GM18507 (cell line): ENCODE results near the gene ZNF500.

ENCODE experiments used
- DNase-seq: peaks from one replicate; pipeline ENCODE4 v3.0.0; 2011; ENCODE audit warnings: low read depth; ENCODE audit not compliant: insufficient read length; ENCODE audit errors: extremely low spot score
- FAIRE-seq: peaks from 2 replicates; lab custom pipeline; 2011; peaks lifted over from hg19 to GRCh38; lab: Jason Lieb, UNC

ZNF500 gene

DNA sequence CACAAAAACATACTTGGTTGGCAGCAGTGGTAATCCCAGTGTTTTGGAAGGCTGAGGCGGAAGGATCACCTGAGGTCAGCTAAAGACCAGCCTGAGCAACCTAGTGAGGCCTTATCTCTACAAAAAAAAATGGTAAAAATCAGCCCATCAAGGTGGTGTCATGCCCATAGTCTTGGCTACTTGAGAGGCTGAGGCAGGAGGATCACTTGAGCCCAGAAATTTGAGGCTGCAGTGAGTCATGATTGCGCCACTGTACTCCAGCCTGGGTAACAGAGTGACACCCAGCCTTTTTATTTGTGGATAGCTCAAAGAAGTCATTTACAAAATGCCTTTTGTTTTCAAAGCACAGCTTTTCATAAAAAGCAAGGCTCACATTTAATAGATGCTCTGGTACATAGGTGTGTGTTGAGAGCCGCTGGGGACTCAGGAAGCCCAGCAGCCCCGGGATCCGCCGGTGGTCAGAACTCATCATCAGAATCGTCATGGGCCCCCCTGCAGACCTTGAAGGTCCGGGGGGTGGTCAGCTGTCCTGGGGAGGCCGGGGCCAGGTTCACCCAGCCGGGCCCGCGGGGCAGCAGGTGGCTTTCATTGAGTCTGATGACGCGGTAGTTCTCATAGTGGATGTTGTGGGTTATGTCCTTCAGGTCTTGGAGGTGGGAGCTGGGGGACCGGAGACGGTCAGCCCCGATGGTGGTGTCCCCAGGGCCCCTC lies 10.5 kb upstream of the ZNF500 start:
- DNase-seq (no peak), FAIRE-seq (no peak)

DNA sequence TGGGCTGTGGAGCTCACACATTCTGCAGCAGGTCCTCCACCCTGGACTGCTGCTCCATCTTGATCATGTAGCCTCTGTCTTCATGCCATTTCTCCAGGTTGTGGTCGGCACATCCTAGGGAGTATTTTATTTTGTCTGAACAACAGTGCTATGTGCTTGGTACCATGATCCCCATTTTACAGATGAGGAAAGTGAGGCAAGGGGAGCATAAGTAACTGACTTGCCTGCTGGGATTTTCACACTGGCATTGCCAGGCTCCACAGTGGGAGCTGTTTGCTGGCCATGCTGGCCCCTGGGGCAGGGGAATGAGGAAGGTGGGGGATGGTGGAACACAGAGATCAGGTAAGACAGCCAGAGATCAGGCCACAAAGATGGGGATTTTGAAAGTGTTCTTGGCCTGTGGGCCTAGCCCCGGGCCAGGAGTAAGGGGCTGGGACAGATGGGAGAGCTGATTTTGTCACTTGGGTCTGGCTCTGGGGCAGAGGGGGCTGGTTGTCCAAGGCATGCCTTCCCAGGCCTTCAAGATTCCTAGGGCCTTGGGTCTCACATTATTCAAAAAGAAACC lies 9.3 kb upstream of the ZNF500 start:
- FAIRE-seq = no peak
- DNase-seq = no peak

DNA sequence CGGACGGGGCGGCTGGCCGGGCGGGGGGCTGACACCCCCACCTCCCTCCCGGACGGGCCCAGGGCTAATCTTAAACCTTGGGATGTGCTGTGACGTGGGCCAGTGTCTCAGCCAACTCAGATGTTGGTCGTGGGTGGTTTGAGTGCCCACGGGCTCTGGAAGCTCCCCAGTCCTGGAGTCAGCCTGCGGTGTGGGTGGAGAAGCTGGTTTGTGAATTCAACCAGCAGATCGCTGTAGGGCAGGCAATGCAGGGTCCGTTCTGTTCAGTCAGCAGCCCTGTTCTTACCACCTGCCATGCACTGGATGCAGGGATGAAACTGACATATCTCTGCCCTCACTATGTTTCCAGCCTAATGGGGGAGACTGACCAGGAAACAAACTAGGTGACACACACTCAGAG lies 8.0 kb upstream of the ZNF500 start:
- no peak for FAIRE-seq
- DNase-seq = no peak

DNA sequence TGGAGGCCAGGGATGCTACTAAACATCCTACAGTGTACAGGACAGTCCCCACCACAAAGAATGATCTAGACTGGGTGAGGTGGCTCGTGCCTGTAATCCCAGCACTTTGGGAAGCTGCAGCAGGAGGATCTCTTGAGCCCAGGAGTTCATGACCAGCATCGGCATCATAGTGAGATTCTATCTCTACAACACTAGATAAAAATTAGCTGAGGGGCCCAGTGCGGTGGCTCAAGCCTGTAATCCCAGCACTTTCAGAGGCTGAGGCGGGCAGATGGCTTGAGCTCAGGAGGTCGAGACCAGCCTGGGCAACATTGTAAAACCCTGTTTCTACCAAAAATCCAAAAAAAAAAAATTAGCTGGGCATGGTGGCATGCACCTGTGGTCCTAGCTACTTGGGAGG lies 5.4 kb upstream of the ZNF500 start:
- DNase-seq (no peak), FAIRE-seq (no peak)

DNA sequence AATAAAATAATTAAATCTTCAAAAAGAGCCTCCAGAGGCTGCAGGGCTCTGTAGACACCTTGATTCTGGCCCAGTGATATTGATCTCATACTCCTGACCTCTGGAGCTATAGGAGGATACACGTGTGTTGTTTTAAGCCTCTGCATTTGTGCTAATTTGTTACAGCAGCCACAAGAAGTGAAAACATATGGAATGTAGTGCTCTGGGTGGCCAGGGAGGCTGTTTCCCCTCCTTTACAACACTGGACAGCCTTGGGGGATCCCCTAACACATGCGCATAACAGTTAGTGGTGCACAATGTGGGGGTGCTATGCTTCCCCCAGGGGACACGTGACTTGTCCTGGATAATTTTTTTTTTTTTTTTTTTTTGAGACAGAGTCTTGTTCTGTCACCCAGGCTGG lies 4.7 kb upstream of the ZNF500 start:
- FAIRE-seq = no peak
- DNase-seq = no peak

DNA sequence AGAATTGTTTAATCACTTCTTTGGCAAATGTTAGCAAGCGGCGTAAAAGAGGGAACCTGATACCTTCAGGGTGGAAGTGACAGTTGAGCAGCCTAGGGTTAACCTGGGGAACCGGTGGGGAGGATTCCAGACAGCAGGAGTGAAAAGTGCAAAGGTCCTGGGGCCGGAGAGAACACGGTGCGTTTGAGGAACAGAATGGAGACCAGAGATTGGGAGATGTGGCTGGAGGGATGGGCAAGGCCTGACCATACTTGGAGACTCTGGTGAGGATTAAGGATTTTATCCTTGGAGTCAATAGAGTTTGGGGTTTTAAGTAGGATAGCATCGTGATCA lies 2.3 kb upstream of the ZNF500 start:
- no peak for FAIRE-seq
- DNase-seq = no peak

DNA sequence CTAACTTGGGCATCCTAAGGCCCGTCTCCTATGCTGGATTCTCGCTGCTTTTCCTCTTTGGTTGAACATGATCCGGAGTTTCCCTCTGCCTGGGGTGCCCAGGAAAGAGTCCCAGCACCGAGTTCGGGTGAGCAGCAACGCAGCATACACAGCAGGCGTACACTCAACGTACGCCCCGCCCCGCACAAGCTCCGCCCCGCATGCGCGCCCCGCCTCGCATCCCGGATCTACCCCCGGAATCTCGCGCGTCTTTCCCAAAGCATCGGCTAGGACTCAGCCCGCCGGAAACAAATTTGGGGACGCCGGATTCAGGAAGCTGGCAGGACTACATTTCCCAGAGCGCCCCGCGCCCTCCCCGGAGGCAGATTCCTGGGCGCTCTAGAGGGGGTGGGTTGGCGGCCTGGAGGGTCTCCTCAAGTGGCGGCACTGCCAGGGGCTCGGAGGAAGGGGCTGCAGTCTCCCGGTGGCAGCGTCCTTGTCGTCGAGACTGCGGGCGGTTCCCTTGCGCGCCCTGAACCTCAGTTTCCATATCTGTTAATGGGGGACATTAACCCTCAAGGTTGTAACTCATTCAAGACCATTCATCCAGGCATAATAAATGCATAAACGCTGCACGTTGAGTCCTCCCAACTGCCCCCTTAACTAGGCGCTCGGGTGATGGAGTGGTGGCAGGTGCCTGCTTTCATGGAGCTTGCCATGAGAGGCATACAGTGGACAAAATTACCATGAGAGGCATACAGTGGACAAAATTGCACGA lies 1.8 kb upstream of the ZNF500 start:
- DNase-seq (peak; percentile 85), FAIRE-seq (peak; percentile 84)

DNA sequence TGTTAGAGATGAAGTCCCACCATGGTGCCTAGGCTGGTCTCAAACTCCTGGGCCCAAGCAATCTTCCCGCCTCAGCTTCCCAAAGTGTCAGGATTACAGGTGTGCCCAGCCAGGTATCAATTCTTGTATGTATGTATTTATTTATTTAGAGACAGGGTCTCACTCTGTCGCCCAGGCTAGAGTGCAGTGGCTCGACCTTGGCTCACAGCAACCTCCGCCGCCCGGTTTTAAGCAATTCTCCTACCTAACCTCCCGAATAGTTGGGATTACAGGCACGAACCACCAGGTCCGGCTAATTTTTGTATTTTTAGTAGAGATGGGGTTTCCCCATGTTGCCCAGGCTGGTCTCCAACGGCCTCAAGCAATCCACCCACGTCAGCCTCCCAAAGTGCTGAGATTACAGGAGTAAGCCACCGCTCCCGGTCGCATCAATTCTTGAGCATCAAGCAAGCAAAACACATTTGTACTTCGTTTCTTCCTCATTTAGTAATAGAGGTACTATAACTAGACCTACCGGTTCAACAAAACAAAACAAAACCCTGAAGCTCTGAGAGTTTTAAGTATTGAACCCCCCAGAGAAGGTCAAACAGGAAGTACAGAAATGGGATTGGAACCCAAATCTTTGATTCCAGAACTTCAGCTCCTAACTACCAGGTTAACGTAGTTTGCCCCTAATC lies 1.0 kb upstream of the ZNF500 start:
- no peak for FAIRE-seq

DNA sequence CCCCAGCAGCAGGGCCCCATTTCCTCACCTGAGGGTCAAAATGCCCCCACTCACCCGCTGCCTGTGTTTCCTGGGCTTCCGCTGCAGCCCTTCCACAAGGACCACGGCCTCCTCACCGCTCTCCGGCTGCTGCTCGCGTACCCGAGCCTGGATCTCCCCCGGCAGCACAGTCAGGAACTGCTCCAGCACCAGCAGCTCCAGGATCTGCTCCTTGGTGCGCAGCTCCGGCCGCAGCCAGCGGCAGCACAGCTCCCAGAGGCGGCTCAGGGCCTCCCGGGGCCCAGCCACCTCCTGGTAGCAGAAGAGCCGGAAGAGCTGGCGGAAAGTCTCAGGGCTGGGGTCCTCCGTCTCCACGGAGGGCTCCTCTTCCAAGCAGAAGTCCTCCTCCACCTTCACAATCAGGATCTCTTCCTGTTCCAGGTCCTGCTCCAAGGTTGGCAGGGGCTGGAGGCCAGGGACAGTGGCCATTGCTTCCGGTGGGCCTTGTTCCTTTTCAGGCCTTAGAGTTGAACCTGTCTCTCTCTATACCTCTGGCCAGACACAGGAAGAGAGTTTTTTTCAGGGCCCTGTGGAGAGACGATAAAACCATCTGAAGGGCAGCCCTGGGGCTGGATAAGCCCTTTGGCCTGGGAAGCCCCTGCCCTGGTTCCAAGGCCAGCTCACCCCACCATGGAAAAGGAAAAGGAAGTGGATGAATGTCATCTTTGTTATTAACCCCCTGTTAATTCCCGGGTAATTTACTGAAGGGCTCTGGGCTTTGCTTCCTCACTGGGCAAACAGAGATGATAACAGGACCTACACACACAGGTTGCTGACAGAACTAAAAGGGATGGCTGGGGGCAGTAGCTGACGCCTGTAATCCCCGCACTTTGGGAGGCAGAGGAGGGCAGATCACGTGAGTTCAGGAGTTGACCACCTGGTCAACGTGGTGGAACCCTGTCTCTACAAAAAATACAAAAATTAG lies 1.2 kb downstream of the ZNF500 start:
- DNase-seq (no peak), FAIRE-seq (no peak)

More for the DNA sequence above, 1.0 kb upstream of the ZNF500 start:
- DNase-seq = no peak

DNA sequence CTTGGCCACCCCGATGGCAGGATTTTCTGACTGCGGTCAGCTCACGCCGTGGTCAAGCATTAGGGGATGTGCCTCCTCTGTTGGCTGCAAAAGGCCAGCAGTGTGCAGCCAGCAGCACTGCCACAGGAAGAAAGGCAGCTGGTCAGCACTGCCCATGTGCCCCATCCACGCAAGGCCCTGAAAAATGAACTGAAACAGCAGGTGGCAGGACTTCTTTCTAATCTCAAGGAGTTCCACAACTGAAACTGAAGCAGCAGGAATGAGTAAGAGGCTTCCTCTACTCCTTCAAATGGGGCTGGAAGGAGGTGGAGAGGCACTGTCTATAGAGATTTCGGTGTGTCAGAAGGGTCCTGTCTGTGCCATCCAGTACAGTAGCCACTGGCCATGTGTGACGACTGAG lies 3.2 kb downstream of the ZNF500 start:
- FAIRE-seq (no peak), DNase-seq (no peak)

DNA sequence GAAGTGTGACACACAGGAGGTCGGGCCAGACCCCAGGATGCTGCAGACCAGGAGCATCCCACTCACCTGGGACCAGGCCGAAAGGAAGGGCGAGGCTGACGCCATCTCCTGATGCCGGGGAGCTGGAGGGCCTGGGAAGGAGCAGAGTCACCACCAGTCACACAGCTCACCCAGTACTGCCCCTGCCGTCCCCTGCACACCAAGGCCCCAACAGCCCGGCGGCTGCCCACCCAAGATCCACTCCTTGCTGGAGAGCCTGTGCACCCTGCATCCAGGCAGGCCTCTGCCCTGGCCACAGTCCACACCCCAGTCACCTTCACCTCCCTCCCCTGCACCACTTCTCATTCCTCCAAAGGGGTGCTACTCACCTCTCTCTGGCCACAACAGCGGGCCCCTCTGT lies 4.8 kb downstream of the ZNF500 start:
- FAIRE-seq (no peak), DNase-seq (no peak)

DNA sequence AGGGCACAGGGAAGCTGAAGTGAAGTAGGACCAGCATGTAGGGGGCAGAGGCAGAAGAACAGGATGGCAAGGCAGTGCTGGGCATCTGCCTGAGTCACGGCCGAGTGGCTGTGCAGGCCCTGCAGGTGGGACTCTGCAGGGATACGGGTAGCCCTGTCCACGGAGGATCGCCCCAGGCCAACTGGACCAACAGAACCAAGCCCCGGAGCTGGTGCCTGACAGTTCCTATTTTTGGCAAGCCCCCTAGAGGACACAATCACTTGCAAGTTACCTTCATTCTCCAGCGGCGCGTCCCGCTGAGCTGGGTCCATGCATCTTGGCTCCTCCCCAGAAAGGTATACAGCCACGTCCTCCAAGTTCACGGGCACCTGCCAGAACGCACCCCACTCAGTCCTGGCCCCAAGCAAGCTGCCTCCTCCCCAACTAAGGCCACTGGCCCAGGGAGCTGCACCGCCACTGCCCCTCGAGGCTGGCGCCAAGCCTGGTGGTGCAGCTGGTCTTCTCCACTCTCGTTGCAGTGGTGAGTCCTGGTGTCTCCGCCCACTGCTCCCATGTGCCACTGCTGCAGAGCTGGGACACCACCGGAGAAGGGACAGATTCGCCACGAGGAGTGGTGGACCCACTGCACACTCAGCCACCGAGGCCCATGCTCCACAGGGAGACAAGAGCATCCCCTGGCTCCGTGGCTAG lies 6.6 kb downstream of the ZNF500 start:
- FAIRE-seq = no peak
- no peak for DNase-seq

DNA sequence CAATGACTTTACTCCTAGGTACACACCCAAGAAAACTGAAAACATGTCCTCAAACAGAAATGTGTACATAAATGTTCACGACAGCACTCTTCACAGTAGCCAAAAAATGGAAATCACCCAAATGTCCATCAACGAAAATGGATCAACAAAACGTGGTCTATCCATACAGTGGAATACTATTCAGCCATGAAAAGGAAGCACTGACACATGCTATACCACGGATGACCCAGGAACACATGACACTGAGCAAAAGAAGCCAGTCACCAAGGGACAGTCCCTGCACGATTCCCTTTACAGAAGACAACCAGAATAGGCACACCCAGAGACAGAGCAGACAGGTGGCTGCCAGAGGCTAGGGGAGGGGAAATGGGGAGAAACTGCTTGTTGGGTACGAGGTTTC lies 11.3 kb downstream of the ZNF500 start:
- FAIRE-seq (no peak), DNase-seq (no peak)

DNA sequence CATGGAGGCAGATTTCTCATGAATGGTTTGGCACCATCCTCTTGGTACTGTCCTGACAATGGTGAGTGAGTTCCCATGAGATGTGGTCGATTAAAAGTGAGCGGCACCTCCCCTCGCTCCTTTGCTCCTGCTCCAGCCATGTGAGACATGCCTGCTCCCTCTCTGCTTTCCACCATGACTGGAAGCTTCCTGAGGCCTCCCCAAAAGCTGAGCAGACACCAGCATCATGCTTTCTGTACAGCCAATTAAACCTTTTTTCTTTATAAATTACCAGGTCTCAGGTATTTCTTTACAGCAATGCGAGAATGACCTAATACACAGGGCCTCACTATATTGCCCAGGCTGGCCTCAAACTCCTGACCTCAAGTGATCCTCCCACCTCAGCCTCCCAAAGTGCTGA lies 12.1 kb downstream of the ZNF500 start:
- no peak for FAIRE-seq
- DNase-seq = no peak

DNA sequence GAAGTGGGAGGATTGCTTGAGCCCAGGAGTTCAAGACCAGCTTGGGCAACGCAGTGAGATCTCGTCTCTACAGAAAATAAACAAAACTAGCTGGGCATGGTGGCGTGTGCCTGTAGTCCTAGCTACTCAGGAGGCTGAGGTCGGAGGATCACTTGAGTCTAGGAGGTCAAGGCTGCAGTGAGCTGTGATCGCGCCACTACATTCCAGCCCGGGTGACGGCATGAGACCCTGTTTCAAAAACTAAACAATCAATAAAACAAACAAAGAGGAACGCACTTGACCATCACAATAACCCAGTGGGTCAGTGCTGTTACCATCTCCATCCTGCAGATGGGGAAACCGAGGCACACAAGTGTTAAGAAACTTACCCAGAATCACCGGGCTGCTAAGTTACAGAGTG lies 13.7 kb downstream of the ZNF500 start:
- no peak for DNase-seq
- no peak for FAIRE-seq

DNA sequence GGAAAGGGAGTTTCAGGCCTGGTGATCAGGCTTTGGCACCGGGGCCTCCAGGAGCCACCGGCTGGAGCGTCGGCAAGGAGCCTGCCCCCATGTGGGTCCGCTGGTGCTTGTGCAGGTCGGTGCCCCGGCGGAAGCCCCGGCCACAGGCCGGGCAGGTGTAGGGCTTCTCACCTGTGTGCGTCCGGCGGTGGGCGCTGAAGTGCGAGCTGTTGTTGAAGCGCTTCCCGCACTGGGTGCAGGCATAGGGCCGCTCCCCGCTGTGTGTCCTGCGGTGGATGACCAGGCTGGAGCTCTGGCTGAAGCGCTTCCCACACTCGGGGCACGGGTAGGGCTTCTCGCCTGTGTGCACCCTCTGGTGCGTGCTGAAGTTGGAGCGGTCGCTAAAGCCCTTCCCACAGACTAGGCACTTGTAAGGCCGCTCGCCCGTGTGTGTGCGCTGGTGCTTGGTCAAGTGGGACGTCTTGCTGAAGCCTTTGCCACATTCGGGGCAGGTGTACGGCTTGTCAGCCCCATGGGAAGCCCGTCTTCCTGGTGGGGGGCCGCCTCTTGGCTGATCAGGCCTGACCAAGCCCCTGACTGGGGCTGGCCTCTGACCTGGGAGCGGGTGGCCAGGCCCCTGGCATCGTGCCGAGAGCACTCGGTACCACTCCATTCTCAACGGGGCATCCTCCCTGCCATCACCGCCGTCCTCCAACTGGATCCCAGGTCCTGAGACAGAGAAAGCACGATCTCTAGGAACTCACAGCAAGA lies 14.4 kb downstream of the ZNF500 start:
- DNase-seq (no peak), FAIRE-seq (no peak)

DNA sequence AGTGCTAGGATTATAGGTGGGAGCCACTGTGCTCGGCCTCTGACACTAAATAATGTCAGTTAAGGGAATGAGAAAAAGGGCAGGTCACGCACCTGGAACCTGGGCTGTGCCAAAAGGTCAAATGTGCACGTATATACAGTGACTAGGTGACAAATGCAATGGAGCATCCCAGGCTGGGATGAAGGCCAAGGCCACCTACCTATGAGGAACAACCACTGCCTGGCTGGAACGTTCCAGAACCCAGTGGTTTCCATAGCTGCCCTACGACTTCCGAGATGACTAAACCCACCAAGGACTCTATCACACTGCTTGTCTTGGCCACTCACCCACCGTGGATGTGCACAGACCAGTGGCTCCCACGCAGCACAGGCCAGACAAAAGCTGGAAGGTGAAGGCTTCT lies 16.1 kb downstream of the ZNF500 start:
- no peak for FAIRE-seq
- no peak for DNase-seq

DNA sequence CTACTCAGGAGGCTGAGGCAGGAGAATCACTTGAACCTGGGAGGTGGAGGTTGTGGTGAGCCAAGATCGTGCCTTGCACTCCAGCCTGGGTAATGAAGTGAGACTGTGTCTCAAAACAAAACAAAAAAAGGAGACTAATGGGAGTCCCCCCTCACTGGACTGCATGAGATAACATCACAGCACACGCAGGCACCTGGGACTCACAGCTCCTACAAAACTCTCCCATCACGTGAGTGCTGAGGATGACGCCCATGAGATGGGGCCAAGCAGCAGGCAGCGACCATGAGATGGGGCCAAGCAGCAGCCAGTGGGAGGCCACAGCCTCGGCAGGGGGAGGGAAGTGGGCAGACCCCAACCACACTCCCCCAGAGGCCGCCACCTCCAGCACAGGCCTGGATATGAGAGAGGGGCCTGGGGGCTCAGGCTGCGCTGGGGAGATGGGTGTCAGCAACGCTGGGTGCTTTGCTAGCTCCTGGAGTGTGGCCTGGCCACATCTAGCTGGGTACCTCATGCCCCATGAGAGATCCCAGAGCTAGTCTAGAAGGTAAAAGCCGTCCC lies 17.2 kb downstream of the ZNF500 start:
- FAIRE-seq = no peak

More for the DNA sequence above, 17.2 kb downstream of the ZNF500 start:
- no peak for DNase-seq
